K562 (cell line): ENCODE data around the gene LZTFL1.
"Not testable (repeated sequence)": the region's sequence is repeated elsewhere in the genome, so short reads cannot be mapped to it uniquely, and the experiment has no call there.

ENCODE experiments used
- BRCA1 ChIP-seq, 2 experiments: fragments of 450-650 bp in 1 of 2; sonication (generic) in 1 of 2; formaldehyde crosslinking in 1 of 2; IDR thresholded peaks; 2 replicates each; pipeline versions ENCODE4 v1.5.0 to v1.6.1; 2017 to 2020; ENCODE audit warnings: mild to moderate bottlenecking in 1 of 2, missing genetic modification reagents in 1 of 2
- MLX ChIP-seq, 2 experiments: fragments of 450-650 bp in 1 of 2; sonication (generic) in 1 of 2; formaldehyde crosslinking; conservative IDR thresholded peaks; 2 replicates each; pipeline versions ENCODE4 v1.4.0 to v1.8.1; 2020 to 2022; ENCODE audit warnings: mild to moderate bottlenecking in 1 of 2, missing genetic modification reagents in 1 of 2
- PHB ChIP-seq: fragments of 250-450 bp; sonication (Bioruptor Pico); IDR thresholded peaks from 2 replicates; pipeline ENCODE4 v1.5.0; 2021
- PHF8 ChIP-seq: fragments of 200-600 bp; sonication (generic); IDR thresholded peaks from 2 replicates; pipeline ENCODE4 v1.6.1; 2012; ENCODE audit warnings: mixed run types, mild to moderate bottlenecking, inconsistent platforms, low read length, moderate library complexity, borderline replicate concordance
- REST ChIP-seq, 2 experiments: fragments of 450-650 bp; formaldehyde crosslinking in 1 of 2; IDR thresholded peaks; 2 replicates each; pipeline versions ENCODE4 v1.4.0 to v1.6.1; 2014 to 2020; ENCODE audit warnings: mild to moderate bottlenecking in 2 of 2, borderline replicate concordance in 1 of 2, low read depth in 1 of 2

GRCh38 chr3:45857024-45857423, 15.1 kb upstream of the LZTFL1 start:
- TF ChIP-seq MLX (CRISPR knock-in tag; conservative IDR thresholded peaks at IDR 0.05); PHF8; PHB (CRISPR knock-in tag); REST (IDR thresholded peaks at IDR 0.05; ENCODE audit: borderline replicate concordance); REST (CRISPR knock-in tag; IDR thresholded peaks at IDR 0.05; ENCODE audit: low read depth); BRCA1 (IDR thresholded peaks at IDR 0.05); BRCA1 (CRISPR knock-in tag; IDR thresholded peaks at IDR 0.05): not testable (repeated sequence)
